T1000 (cell line): ENCODE measurements around the gene CD1D.
A peak's percentile ranks its signal among the peaks of the same experiment; 100 is the strongest.
"Not testable (repeated sequence)": the region's sequence is repeated elsewhere in the genome, so short reads cannot be mapped to it uniquely, and the experiment has no call there.

Experiments used
- DNase-seq: peaks from one replicate; lab custom pipeline; 2025; ENCODE audit warnings: mixed read lengths; lab: John Stamatoyannopoulos, UW

The CD1D gene

GRCh38 chr1:158180741-158181576, at the start of gene CD1D:
Gene CD1D, plus strand, starts transcription at chr1:158180895. Its CDS starts 207 bp downstream, at chr1:158181102.
- no peak for DNase-seq

GRCh38 chr1:158131217-158131616, 49.5 kb upstream of the CD1D start:
- no peak for DNase-seq

GRCh38 chr1:158140764-158141192, 39.9 kb upstream of the CD1D start:
- DNase-seq = no peak

GRCh38 chr1:158145173-158145719, 35.4 kb upstream of the CD1D start:
- DNase-seq = peak; percentile 68

- DNase-seq = peak; percentile 2
These were observed 34.5 kb upstream of the CD1D start for GRCh38 chr1:158146165-158146564.

GRCh38 chr1:158146739-158147138, 34.0 kb upstream of the CD1D start:
- DNase-seq = no peak

- DNase-seq = no peak
These were observed 33.3 kb upstream of the CD1D start for GRCh38 chr1:158147401-158147800.

GRCh38 chr1:158147869-158148268, 32.8 kb upstream of the CD1D start:
- no peak for DNase-seq

GRCh38 chr1:158148468-158148867, 32.2 kb upstream of the CD1D start:
- DNase-seq = no peak

GRCh38 chr1:158149175-158149574, 31.5 kb upstream of the CD1D start:
- no peak for DNase-seq

GRCh38 chr1:158149577-158150269, 31.0 kb upstream of the CD1D start:
- DNase-seq = peak; percentile 86

- no peak for DNase-seq
These were observed 30.2 kb upstream of the CD1D start for GRCh38 chr1:158150523-158150922.

GRCh38 chr1:158153179-158153578, 27.5 kb upstream of the CD1D start:
- no peak for DNase-seq

- no peak for DNase-seq
These were observed 26.8 kb upstream of the CD1D start for GRCh38 chr1:158153746-158154444.

GRCh38 chr1:158154501-158154900, 26.2 kb upstream of the CD1D start:
- DNase-seq = no peak

- no peak for DNase-seq
These were observed 25.0 kb upstream of the CD1D start for GRCh38 chr1:158155673-158156072.

- no peak for DNase-seq
These were observed 21.1 kb upstream of the CD1D start for GRCh38 chr1:158159597-158159996.

GRCh38 chr1:158161446-158161845, 19.2 kb upstream of the CD1D start:
- DNase-seq = no peak

GRCh38 chr1:158163000-158163947, 17.4 kb upstream of the CD1D start:
- no peak for DNase-seq

- no peak for DNase-seq
These were observed 11.6 kb upstream of the CD1D start for GRCh38 chr1:158169105-158169504.

GRCh38 chr1:158175915-158176314, 4.8 kb upstream of the CD1D start:
- not testable (repeated sequence) for DNase-seq
